Neural cell (in vitro differentiated cells): Measurements from ENCODE around the gene CES2. TPM values are rescaled to one million over a fixed set of nuclear protein-coding genes. Genes with fewer than 3 reads are reported as not detected.

ENCODE experiments used
- H2AFZ ChIP-seq: fragments of 200-600, 300-800 bp; sonication (generic), shearing (Covaris generic); 2 replicates; pipeline ENCODE4 v1.6.0; 2014; ENCODE audit warnings: low read depth, mild to moderate bottlenecking, antibody characterized with exemption, low read length, moderate library complexity
- H3F3A ChIP-seq: fragments of 200-600 bp; shearing (Covaris generic); 2 replicates; pipeline ENCODE4 v1.6.1; 2016; ENCODE audit warnings: mild to moderate bottlenecking, moderate library complexity, mixed read lengths, antibody characterized with exemption, low read length; ENCODE audit not compliant: insufficient read depth, poor library complexity, severe bottlenecking
- H3K27ac ChIP-seq: fragments of 200-600, 300-800 bp; sonication (generic), shearing (Covaris generic); 2 replicates; pipeline ENCODE4 v1.5.1; 2014; ENCODE audit warnings: mild to moderate bottlenecking, low read length, moderate library complexity
- H3K27me3 ChIP-seq: fragments of 300-800, 200-600 bp; sonication (generic), shearing (Covaris generic); 2 replicates; pipeline ENCODE4 v1.6.0; 2014; ENCODE audit warnings: mild to moderate bottlenecking, low read depth, low read length, moderate library complexity; ENCODE audit not compliant: insufficient read depth
- H3K36me3 ChIP-seq: fragments of 300-800, 200-600 bp; sonication (generic), shearing (Covaris generic); 2 replicates; pipeline ENCODE4 v1.5.1; 2014; ENCODE audit warnings: mild to moderate bottlenecking, antibody characterized with exemption, low read length, moderate library complexity; ENCODE audit not compliant: insufficient read depth
- H3K4me2 ChIP-seq: fragments of 300-800, 200-600 bp; sonication (generic), shearing (Covaris generic); 2 replicates; pipeline ENCODE4 v1.6.0; 2014; ENCODE audit warnings: mild to moderate bottlenecking, low read length
- H3K4me3 ChIP-seq: fragments of 300-800, 200-600 bp; sonication (generic), shearing (Covaris generic); 2 replicates; pipeline ENCODE4 v1.5.1; 2014; ENCODE audit warnings: mild to moderate bottlenecking, low read length, moderate library complexity
- H3K79me2 ChIP-seq: fragments of 200-600 bp; shearing (Covaris generic); replicated peaks from 2 replicates; pipeline ENCODE4 v1.6.0; 2014; ENCODE audit warnings: mild to moderate bottlenecking, low read length, moderate library complexity; ENCODE audit not compliant: insufficient read depth
- H3K9ac ChIP-seq: fragments of 300-800, 200-600 bp; sonication (generic), shearing (Covaris generic); 2 replicates; pipeline ENCODE4 v1.6.1; 2016; ENCODE audit warnings: mild to moderate bottlenecking, low read length, mixed read lengths
- H3K9me2 ChIP-seq: fragments of 200-600 bp; shearing (Covaris generic); 2 replicates; pipeline ENCODE4 v1.6.1; 2016; ENCODE audit warnings: mild to moderate bottlenecking, low read length, mixed read lengths; ENCODE audit not compliant: insufficient read depth
- H3K9me3 ChIP-seq: fragments of 200-600, 300-800 bp; sonication (generic), shearing (Covaris generic); 2 replicates; pipeline ENCODE4 v1.6.1; 2016; ENCODE audit warnings: mild to moderate bottlenecking, mixed run types, low read length, moderate library complexity, mixed read lengths
- H4K20me1 ChIP-seq: fragments of 200-600 bp; shearing (Covaris generic); 2 replicates; pipeline ENCODE4 v1.6.1; 2016; ENCODE audit warnings: mild to moderate bottlenecking, mixed run types; ENCODE audit not compliant: insufficient read depth
- CTCF ChIP-seq: fragments of 450-650 bp; IDR thresholded peaks from 2 replicates; pipeline ENCODE4 v1.5.1; 2014; ENCODE audit warnings: antibody characterized with exemption, mild to moderate bottlenecking, moderate library complexity; ENCODE audit not compliant: poor library complexity, severe bottlenecking
- EP300 ChIP-seq: fragments of 450-650 bp; conservative IDR thresholded peaks from 2 replicates; pipeline ENCODE4 v1.6.1; 2014; ENCODE audit warnings: antibody characterized with exemption, mild to moderate bottlenecking, moderate library complexity; ENCODE audit not compliant: poor library complexity, severe bottlenecking
- EZH2 ChIP-seq: fragments of 200-600, 300-800 bp; shearing (Covaris generic), sonication (generic); IDR thresholded peaks from 2 replicates; pipeline ENCODE4 v1.6.1; 2014; ENCODE audit warnings: antibody characterized with exemption, low read length, borderline replicate concordance, mild to moderate bottlenecking; ENCODE audit not compliant: insufficient read depth, poor library complexity, severe bottlenecking
- MXI1 ChIP-seq: fragments of 450-650 bp; conservative IDR thresholded peaks from 2 replicates; pipeline ENCODE4 v1.6.1; 2014; ENCODE audit warnings: antibody characterized with exemption, mild to moderate bottlenecking; ENCODE audit not compliant: poor library complexity, severe bottlenecking
- POLR2AphosphoS5 ChIP-seq: IDR thresholded peaks from 2 replicates; pipeline ENCODE4 v1.6.1; 2012
- RAD21 ChIP-seq: fragments of 450-650 bp; conservative IDR thresholded peaks from 2 replicates; pipeline ENCODE4 v1.6.1; 2014; ENCODE audit warnings: antibody characterized with exemption, mild to moderate bottlenecking, moderate library complexity
- SMC3 ChIP-seq: fragments of 450-650 bp; conservative IDR thresholded peaks from 2 replicates; pipeline ENCODE4 v1.6.1; 2014; ENCODE audit warnings: antibody characterized with exemption, mild to moderate bottlenecking, moderate library complexity; ENCODE audit not compliant: poor library complexity
- TAF1 ChIP-seq: IDR thresholded peaks from 2 replicates; pipeline ENCODE4 v1.6.1; 2012; ENCODE audit warnings: low read depth
- polyA plus RNA-seq: library from polyadenylated mRNA; depleted of rRNA; stranded (reverse); fragments of >200 nt; gene quantifications from 2 replicates; pipeline ENCODE4 v1.2.3, GENCODE V29; 2014
- TF ChIP-seq, protein P1 (sequence below): IDR thresholded peaks from 2 replicates; pipeline ENCODE4 v1.6.1; 2012; ENCODE audit warnings: borderline replicate concordance

The CES2 gene
- polyA plus RNA-seq, 1 donor from 2014 or later: 22.9 TPM

DNA sequence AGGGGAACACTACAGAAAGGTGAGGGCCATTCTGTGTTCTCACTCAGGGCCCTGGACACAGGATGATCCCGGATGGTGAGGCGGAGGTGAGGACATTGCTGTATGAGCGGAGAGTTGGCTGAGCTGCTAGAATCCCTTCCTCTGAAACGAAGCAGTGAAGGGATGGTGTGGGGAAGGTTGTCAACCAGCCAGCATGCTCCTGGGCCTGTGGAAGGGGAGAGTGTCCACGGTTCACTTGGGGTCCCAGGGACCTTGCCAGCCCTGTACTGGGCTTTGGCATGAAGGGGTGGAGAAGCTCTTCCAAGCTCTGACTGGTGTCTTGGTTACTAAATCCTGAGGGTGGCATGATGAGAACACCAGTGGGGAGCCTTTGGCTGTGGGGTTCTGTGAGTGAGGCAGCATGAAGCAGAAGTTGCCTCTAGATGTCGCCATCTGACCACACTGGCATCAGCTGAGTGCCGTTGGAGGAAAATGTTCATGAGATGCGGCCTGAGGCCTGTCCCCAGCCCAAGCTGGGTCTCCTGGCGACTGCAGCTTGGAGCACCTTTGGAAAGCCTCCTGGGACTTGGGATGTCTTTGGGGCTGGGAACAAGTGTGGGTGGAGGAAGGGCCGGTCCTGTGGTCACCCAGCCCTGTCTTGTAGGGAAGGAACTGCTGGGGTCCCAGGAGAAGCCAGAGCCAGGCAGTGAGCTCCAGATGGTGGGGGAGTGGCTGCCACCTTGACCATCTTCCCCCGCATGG, 40.2 kb upstream of the CES2 start:
- Histone ChIP-seq H3K36me3 (no peaks in the 10 kb centered on the region), H4K20me1 (no peaks in the 10 kb centered on the region), H3K79me2 (no peaks in the 10 kb centered on the region), H3K27ac (no peak overlapping the region), H2AFZ (no peak overlapping the region), H3K27me3 (no peaks in the 10 kb centered on the region), H3K9me3 (no peaks in the 10 kb centered on the region), H3K9ac (no peak overlapping the region), H3F3A (no peaks in the 10 kb centered on the region), H3K9me2 (no peaks in the 10 kb centered on the region), H3K4me3 (no peak overlapping the region), H3K4me2 (no peak overlapping the region)
- TF ChIP-seq, protein P1, sequence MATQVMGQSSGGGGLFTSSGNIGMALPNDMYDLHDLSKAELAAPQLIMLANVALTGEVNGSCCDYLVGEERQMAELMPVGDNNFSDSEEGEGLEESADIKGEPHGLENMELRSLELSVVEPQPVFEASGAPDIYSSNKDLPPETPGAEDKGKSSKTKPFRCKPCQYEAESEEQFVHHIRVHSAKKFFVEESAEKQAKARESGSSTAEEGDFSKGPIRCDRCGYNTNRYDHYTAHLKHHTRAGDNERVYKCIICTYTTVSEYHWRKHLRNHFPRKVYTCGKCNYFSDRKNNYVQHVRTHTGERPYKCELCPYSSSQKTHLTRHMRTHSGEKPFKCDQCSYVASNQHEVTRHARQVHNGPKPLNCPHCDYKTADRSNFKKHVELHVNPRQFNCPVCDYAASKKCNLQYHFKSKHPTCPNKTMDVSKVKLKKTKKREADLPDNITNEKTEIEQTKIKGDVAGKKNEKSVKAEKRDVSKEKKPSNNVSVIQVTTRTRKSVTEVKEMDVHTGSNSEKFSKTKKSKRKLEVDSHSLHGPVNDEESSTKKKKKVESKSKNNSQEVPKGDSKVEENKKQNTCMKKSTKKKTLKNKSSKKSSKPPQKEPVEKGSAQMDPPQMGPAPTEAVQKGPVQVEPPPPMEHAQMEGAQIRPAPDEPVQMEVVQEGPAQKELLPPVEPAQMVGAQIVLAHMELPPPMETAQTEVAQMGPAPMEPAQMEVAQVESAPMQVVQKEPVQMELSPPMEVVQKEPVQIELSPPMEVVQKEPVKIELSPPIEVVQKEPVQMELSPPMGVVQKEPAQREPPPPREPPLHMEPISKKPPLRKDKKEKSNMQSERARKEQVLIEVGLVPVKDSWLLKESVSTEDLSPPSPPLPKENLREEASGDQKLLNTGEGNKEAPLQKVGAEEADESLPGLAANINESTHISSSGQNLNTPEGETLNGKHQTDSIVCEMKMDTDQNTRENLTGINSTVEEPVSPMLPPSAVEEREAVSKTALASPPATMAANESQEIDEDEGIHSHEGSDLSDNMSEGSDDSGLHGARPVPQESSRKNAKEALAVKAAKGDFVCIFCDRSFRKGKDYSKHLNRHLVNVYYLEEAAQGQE: no peak
- TF ChIP-seq SMC3 (peak; percentile 83), TAF1 (no peak), EZH2 (no peak), EP300 (no peak), POLR2AphosphoS5 (no peak), CTCF (peak; percentile 90), RAD21 (peak; percentile 92)

GRCh38 chr16:66895689-66895979, 39.7 kb upstream of the CES2 start:
- Histone ChIP-seq H4K20me1 (no peaks in the 10 kb centered on the region), H3K9me3 (no peaks in the 10 kb centered on the region), H3K79me2 (no peaks in the 10 kb centered on the region), H3K27ac (no peak overlapping the region), H3F3A (no peaks in the 10 kb centered on the region), H3K36me3 (no peaks in the 10 kb centered on the region), H3K9ac (no peak overlapping the region), H3K4me2 (no peak overlapping the region), H3K4me3 (no peak overlapping the region), H3K9me2 (no peaks in the 10 kb centered on the region), H3K27me3 (no peaks in the 10 kb centered on the region), H2AFZ (no peak overlapping the region)
- TF ChIP-seq RAD21 (no peak), MXI1 (no peak), TAF1 (no peak), EZH2 (no peak), POLR2AphosphoS5 (no peak), EP300 (no peak), SMC3 (no peak), CTCF (no peak)
- TF ChIP-seq, protein P1: no peak
